H9 (cell line): ENCODE data around the gene OR2V1. TPM values are rescaled to one million over a fixed set of nuclear protein-coding genes. Genes with fewer than 3 reads are reported as not detected.

ENCODE experiments used
- DNase-seq: peaks from one replicate; pipeline ENCODE4 v3.0.0-alpha.2; 2017
- H2AFZ ChIP-seq: one replicate; pipeline ENCODE4 v1.6.1; 2013; ENCODE audit warnings: mild to moderate bottlenecking, low read length, control low read depth, moderate library complexity
- H2AK5ac ChIP-seq: 2 replicates; pipeline ENCODE4 v1.6.1; 2013; ENCODE audit warnings: low read length, control low read depth, mixed read lengths; ENCODE audit not compliant: insufficient read length
- H2BK120ac ChIP-seq: one replicate; pipeline ENCODE4 v1.6.1; 2013; ENCODE audit warnings: low read depth, mild to moderate bottlenecking, low read length, control low read depth, inconsistent platforms; ENCODE audit not compliant: poor library complexity, severe bottlenecking
- H2BK12ac ChIP-seq: 2 replicates; pipeline ENCODE4 v1.6.1; 2013; ENCODE audit warnings: low read length, control low read depth, mixed read lengths, low read depth; ENCODE audit not compliant: insufficient read length
- H2BK15ac ChIP-seq: 2 replicates; pipeline ENCODE4 v1.6.1; 2013; ENCODE audit warnings: low read depth, low read length, control low read depth
- H2BK20ac ChIP-seq: one replicate; pipeline ENCODE4 v1.6.1; 2013; ENCODE audit warnings: low read depth, mild to moderate bottlenecking, low read length, control low read depth, inconsistent platforms; ENCODE audit not compliant: poor library complexity, severe bottlenecking
- H2BK5ac ChIP-seq: 2 replicates; pipeline ENCODE4 v1.6.1; 2013; ENCODE audit warnings: low read length, control low read depth, mixed read lengths; ENCODE audit not compliant: insufficient read length
- H3K14ac ChIP-seq: 2 replicates; pipeline ENCODE4 v1.6.1; 2013; ENCODE audit warnings: low read length, control low read depth; ENCODE audit not compliant: insufficient read depth
- H3K18ac ChIP-seq: 2 replicates; pipeline ENCODE4 v1.6.1; 2013; ENCODE audit warnings: low read depth, mild to moderate bottlenecking, mixed read lengths, low read length, control low read depth; ENCODE audit not compliant: insufficient read length
- H3K23ac ChIP-seq: 2 replicates; pipeline ENCODE4 v1.6.1; 2013; ENCODE audit warnings: low read length, control low read depth, mixed read lengths, low read depth; ENCODE audit not compliant: insufficient read length
- H3K23me2 ChIP-seq: 2 replicates; pipeline ENCODE4 v1.6.1; 2013; ENCODE audit warnings: low read depth, mild to moderate bottlenecking, mixed read lengths, low read length, control low read depth; ENCODE audit not compliant: insufficient read length, poor library complexity, severe bottlenecking
- H3K27ac ChIP-seq: 2 replicates; pipeline ENCODE4 v1.5.1; 2013; ENCODE audit warnings: low read length, control low read depth, mixed read lengths, low read depth; ENCODE audit not compliant: insufficient read length
- H3K27me3 ChIP-seq: 2 replicates; pipeline ENCODE4 v1.6.1; 2013; ENCODE audit warnings: low read length, control low read depth, inconsistent platforms; ENCODE audit not compliant: insufficient read depth
- H3K4ac ChIP-seq: 2 replicates; pipeline ENCODE4 v1.6.1; 2013; ENCODE audit warnings: low read depth, mild to moderate bottlenecking, control low read depth, inconsistent platforms, low read length, moderate library complexity
- H3K4me1 ChIP-seq: 2 replicates; pipeline ENCODE4 v1.6.1; 2013; ENCODE audit warnings: low read length, control low read depth, inconsistent platforms; ENCODE audit not compliant: insufficient read depth
- H3K4me2 ChIP-seq: 2 replicates; pipeline ENCODE4 v1.6.1; 2013; ENCODE audit warnings: low read length, control low read depth, mixed read lengths; ENCODE audit not compliant: insufficient read length, insufficient read depth
- H3K56ac ChIP-seq: 2 replicates; pipeline ENCODE4 v1.6.1; 2013; ENCODE audit warnings: low read depth, mild to moderate bottlenecking, mixed read lengths, low read length, control low read depth; ENCODE audit not compliant: insufficient read length
- H3K79me1 ChIP-seq: 2 replicates; pipeline ENCODE4 v1.6.1; 2013; ENCODE audit warnings: low read depth, mild to moderate bottlenecking, moderate library complexity, low read length, control low read depth, inconsistent platforms; ENCODE audit not compliant: insufficient read depth, poor library complexity, severe bottlenecking
- H3K79me2 ChIP-seq: 2 replicates; pipeline ENCODE4 v1.6.1; 2013; ENCODE audit warnings: low read length, control low read depth, inconsistent platforms; ENCODE audit not compliant: insufficient read depth
- H3K9ac ChIP-seq: 2 replicates; pipeline ENCODE4 v1.6.1; 2013; ENCODE audit warnings: low read length, control low read depth, mixed read lengths; ENCODE audit not compliant: insufficient read length; ENCODE audit errors: extremely low read depth
- H3K9me3 ChIP-seq: one replicate; pipeline ENCODE4 v1.6.1; 2013; ENCODE audit warnings: low read depth, low read length, inconsistent platforms; ENCODE audit not compliant: control insufficient read depth
- H3T11ph ChIP-seq: one replicate; pipeline ENCODE4 v1.6.1; 2013; ENCODE audit warnings: mild to moderate bottlenecking, low read length, control low read depth, inconsistent platforms
- H4K20me1 ChIP-seq: one replicate; pipeline ENCODE4 v1.6.1; 2013; ENCODE audit not compliant: control insufficient read depth, insufficient read length, insufficient read depth
- H4K5ac ChIP-seq: 2 replicates; pipeline ENCODE4 v1.6.1; 2013; ENCODE audit warnings: low read depth, mild to moderate bottlenecking, mixed read lengths, low read length, control low read depth; ENCODE audit not compliant: insufficient read length
- H4K8ac ChIP-seq: replicated peaks from 2 replicates; pipeline ENCODE4 v1.6.1; 2013; ENCODE audit warnings: low read length, control low read depth, mixed read lengths, low read depth; ENCODE audit not compliant: insufficient read length
- H4K91ac ChIP-seq: 2 replicates; pipeline ENCODE4 v1.6.1; 2013; ENCODE audit warnings: low read depth, mild to moderate bottlenecking, moderate library complexity, mixed read lengths, low read length, control low read depth; ENCODE audit not compliant: insufficient read length
- H3K27ac Mint-ChIP-seq, 3 experiments: 2 replicates in 2 of 3; 3 replicates in 1 of 3; pipeline ENCODE4 v1.8.0; 2020 to 2021; ENCODE audit warnings: mixed read lengths in 3 of 3, mild to moderate bottlenecking in 1 of 3, moderate library complexity in 1 of 3
- H3K27me3 Mint-ChIP-seq: 2 replicates; pipeline ENCODE4 v1.8.0; 2021; ENCODE audit warnings: low read depth, mild to moderate bottlenecking, moderate library complexity, mixed read lengths
- H3K36me3 Mint-ChIP-seq, 3 experiments: 2 replicates in 2 of 3; 3 replicates in 1 of 3; pipeline ENCODE4 v1.8.0; 2020 to 2021; ENCODE audit warnings: low read depth in 3 of 3, mixed read lengths in 3 of 3; ENCODE audit not compliant: insufficient read depth in 1 of 3
- H3K4me1 Mint-ChIP-seq, 2 experiments: 2 replicates each; pipeline ENCODE4 v1.8.0; 2020; ENCODE audit warnings: mixed read lengths in 2 of 2
- H3K4me3 Mint-ChIP-seq, 2 experiments: 2 replicates in 1 of 2; 3 replicates in 1 of 2; pipeline ENCODE4 v1.8.0; 2020 to 2021; ENCODE audit warnings: mild to moderate bottlenecking in 2 of 2, mixed read lengths in 2 of 2, moderate library complexity in 1 of 2
- H3K9me3 Mint-ChIP-seq, 2 experiments: 2 replicates in 1 of 2; 3 replicates in 1 of 2; pipeline ENCODE4 v1.8.0; 2020; ENCODE audit warnings: mild to moderate bottlenecking in 2 of 2, mixed read lengths in 2 of 2, moderate library complexity in 1 of 2
- CTCF ChIP-seq: fragments of 200-600 bp; sonication (generic); conservative IDR thresholded peaks from 3 replicates; pipeline ENCODE4 v1.8.0; 2021; ENCODE audit warnings: antibody characterized with exemption, mild to moderate bottlenecking
- WGBS: extraction: QIAGEN DNeasy Blood & Tissue Kit; methylation state at CpG from one replicate; pipeline ENCODE4 v1.1.7; 2013; ENCODE audit warnings: missing lambda C conversion rate, low lambda C conversion rate, mixed read lengths; ENCODE audit not compliant: insufficient read length; ENCODE audit errors: extremely low coverage; 5-methylcytosine and 5-hydroxymethylcytosine counted together
- total RNA-seq: library from RNA; stranded (reverse); gene quantifications from 2 replicates; pipeline ENCODE4 v1.2.1, GENCODE V29; 2021

The OR2V1 gene
- total RNA-seq, 1 experiment from 2014 or later = not detected

GRCh38 chr5:181134259-181134658 lies 3.3 kb upstream of the OR2V1 start:
- no peak overlapping the region for H3K18ac ChIP-seq
- H3K27me3 ChIP-seq = no peaks in the 10 kb centered on the region; the same call in 1 of the 2 replicates
- H2AK5ac ChIP-seq = no peak overlapping the region
- no peak overlapping the region for H2BK12ac ChIP-seq
- H4K5ac ChIP-seq = no peak overlapping the region
- no peaks in the 10 kb centered on the region for H3K23me2 ChIP-seq
- no peak overlapping the region for H3K4ac ChIP-seq
- no peak overlapping the region for H2AFZ ChIP-seq
- no peak overlapping the region for H3K27ac ChIP-seq
- no peak overlapping the region for H3K9ac ChIP-seq
- H3K9me3 Mint-ChIP-seq = peaks cover 0 to 6% of the 10 kb centered on the region in 2 experiments; a peak in 2 of 5 replicates
- no peak overlapping the region for H4K8ac ChIP-seq
- no peak overlapping the region for H3K4me3 Mint-ChIP-seq
- H3K79me1 ChIP-seq = no peaks in the 10 kb centered on the region
- H2BK5ac ChIP-seq = no peak overlapping the region
- H3K4me2 ChIP-seq = no peak overlapping the region
- H3K56ac ChIP-seq = no peak overlapping the region
- WGBS = no CpG with 5 or more reads among the region's 6 CpGs
- H3K4me1 Mint-ChIP-seq = 0 out of 4 replicates have a peak, but pooled peaks cover 0 to 2% of the 10 kb centered on the region in 2 experiments
- H2BK120ac ChIP-seq = no peak overlapping the region
- TF ChIP-seq CTCF = no peak
- H3K79me2 ChIP-seq = no peaks in the 10 kb centered on the region
- H2BK15ac ChIP-seq = no peak overlapping the region
- DNase-seq = no peak
- H3K23ac ChIP-seq = no peak overlapping the region
- H2BK20ac ChIP-seq = no peak overlapping the region
- no peaks in the 10 kb centered on the region for H3K36me3 Mint-ChIP-seq
- no peak overlapping the region for H3K27ac Mint-ChIP-seq
- no peaks in the 10 kb centered on the region for H3K4me1 ChIP-seq
- no peak overlapping the region for H4K91ac ChIP-seq
- no peaks in the 10 kb centered on the region for H3K9me3 ChIP-seq
- H4K20me1 ChIP-seq = no peaks in the 10 kb centered on the region
- H3K27me3 Mint-ChIP-seq = peaks cover 29% of the 10 kb centered on the region
- no peak overlapping the region for H3K14ac ChIP-seq
- H3T11ph ChIP-seq = no peak overlapping the region
